Measurements from ENCODE around the gene ACAA1. TPM values are rescaled to one million over a fixed set of nuclear protein-coding genes. Genes with fewer than 3 reads are reported as not detected.
"Not testable (repeated sequence)": the region's sequence is repeated elsewhere in the genome, so short reads cannot be mapped to it uniquely, and the experiment has no call there.

The ACAA1 gene
- polyA plus RNA-seq, 1 donor from 2014 or later = 41.8 TPM

- H3K9me3 Mint-ChIP-seq, H3K27me3 Mint-ChIP-seq, H3K36me3 Mint-ChIP-seq, H3K27ac Mint-ChIP-seq: not testable (repeated sequence)
- Mint-ChIP-seq H3K4me1 (peaks cover 25 to 37% (median 36%) of the 10 kb centered on the region in 3 donors), H3K4me3 (peak overlapping the region in 2 of 4 donors; percentile 89 to 96)
Measured at GRCh38 chr3:38134517-38135143, 2.3 kb downstream of the ACAA1 start.

- H3K27me3 Mint-ChIP-seq = no peaks in the 10 kb centered on the region
- H3K27ac Mint-ChIP-seq = peak overlapping the region in 1 of 3 donors; percentile 0
- H3K9me3 Mint-ChIP-seq = no peaks in the 10 kb centered on the region
- H3K4me1 Mint-ChIP-seq = peaks cover 18 to 33% (median 30%) of the 10 kb centered on the region in 3 donors
- peak overlapping the region in 2 of 4 donors; percentile 10 to 42 for H3K4me3 Mint-ChIP-seq
- peaks cover 1% of the 10 kb centered on the region for H3K36me3 Mint-ChIP-seq
Measured at GRCh38 chr3:38133557-38134405, 3.1 kb downstream of the ACAA1 start.

- peaks cover 17 to 31% (median 27%) of the 10 kb centered on the region in 3 donors for H3K4me1 Mint-ChIP-seq
- H3K36me3 Mint-ChIP-seq = peaks cover 1% of the 10 kb centered on the region
- peak overlapping the region in 1 of 3 donors; percentile 85 for H3K27ac Mint-ChIP-seq
- peak overlapping the region in 2 of 4 donors; percentile 27 to 29 for H3K4me3 Mint-ChIP-seq
- H3K27me3 Mint-ChIP-seq = no peaks in the 10 kb centered on the region
- H3K9me3 Mint-ChIP-seq = no peaks in the 10 kb centered on the region
Measured at GRCh38 chr3:38133209-38133556, 3.7 kb downstream of the ACAA1 start.

- H3K36me3 Mint-ChIP-seq = peaks cover 1% of the 10 kb centered on the region
- peak overlapping the region in 1 of 4 donors; percentile 35 for H3K4me3 Mint-ChIP-seq
- H3K9me3 Mint-ChIP-seq = no peaks in the 10 kb centered on the region
- no peaks in the 10 kb centered on the region for H3K27me3 Mint-ChIP-seq
- peak overlapping the region in 2 of 3 donors; percentile 46 to 82 for H3K27ac Mint-ChIP-seq
- peaks cover 15 to 22% (median 20%) of the 10 kb centered on the region in 3 donors for H3K4me1 Mint-ChIP-seq
Measured at GRCh38 chr3:38131621-38132369, 5.1 kb downstream of the ACAA1 start.

- Mint-ChIP-seq H3K36me3 (peaks cover 1% of the 10 kb centered on the region), H3K4me1 (peaks cover 12 to 17% (median 13%) of the 10 kb centered on the region in 3 donors), H3K27ac (no peak overlapping the region), H3K9me3 (no peaks in the 10 kb centered on the region), H3K4me3 (peak overlapping the region in 1 of 4 donors; percentile 42), H3K27me3 (no peaks in the 10 kb centered on the region)
Measured at GRCh38 chr3:38130631-38131065, 6.3 kb downstream of the ACAA1 start.

GRCh38 chr3:38129058-38129457, 7.9 kb downstream of the ACAA1 start:
- H3K9me3 Mint-ChIP-seq = no peaks in the 10 kb centered on the region
- H3K27me3 Mint-ChIP-seq = no peaks in the 10 kb centered on the region
- no peak overlapping the region for H3K27ac Mint-ChIP-seq
- no peak overlapping the region for H3K4me3 Mint-ChIP-seq
- peaks cover 1% of the 10 kb centered on the region for H3K36me3 Mint-ChIP-seq
- H3K4me1 Mint-ChIP-seq = peaks cover 6 to 7% (median 6%) of the 10 kb centered on the region in 3 donors

- Mint-ChIP-seq H3K9me3 (no peaks in the 10 kb centered on the region), H3K27ac (peak overlapping the region in 1 of 3 donors; percentile 43), H3K4me1 (peaks cover 3 to 7% (median 6%) of the 10 kb centered on the region in 3 donors), H3K36me3 (peaks cover 3% of the 10 kb centered on the region), H3K4me3 (no peak overlapping the region), H3K27me3 (no peaks in the 10 kb centered on the region)
Measured at GRCh38 chr3:38128303-38128655, 8.6 kb downstream of the ACAA1 start.

- peaks cover 4% of the 10 kb centered on the region for H3K36me3 Mint-ChIP-seq
- H3K9me3 Mint-ChIP-seq = no peaks in the 10 kb centered on the region
- peak overlapping the region in 1 of 3 donors; percentile 43 for H3K27ac Mint-ChIP-seq
- H3K27me3 Mint-ChIP-seq = no peaks in the 10 kb centered on the region
- no peak overlapping the region for H3K4me3 Mint-ChIP-seq
- peaks cover 3 to 7% (median 6%) of the 10 kb centered on the region in 3 donors for H3K4me1 Mint-ChIP-seq
Measured at GRCh38 chr3:38127611-38128302, 9.2 kb downstream of the ACAA1 start.

- peaks cover 3 to 7% (median 3%) of the 10 kb centered on the region in 3 donors for H3K4me1 Mint-ChIP-seq
- H3K27me3 Mint-ChIP-seq = no peaks in the 10 kb centered on the region
- H3K36me3 Mint-ChIP-seq = peaks cover 7% of the 10 kb centered on the region
- no peak overlapping the region for H3K27ac Mint-ChIP-seq
- no peak overlapping the region for H3K4me3 Mint-ChIP-seq
- no peaks in the 10 kb centered on the region for H3K9me3 Mint-ChIP-seq
Measured at GRCh38 chr3:38126121-38126892, 10.6 kb downstream of the ACAA1 start.

GRCh38 chr3:38125305-38126120, 11.4 kb downstream of the ACAA1 start:
- no peaks in the 10 kb centered on the region for H3K27me3 Mint-ChIP-seq
- peaks cover 2 to 3% (median 2%) of the 10 kb centered on the region in 3 donors for H3K4me1 Mint-ChIP-seq
- peaks cover 7% of the 10 kb centered on the region for H3K36me3 Mint-ChIP-seq
- H3K4me3 Mint-ChIP-seq = no peak overlapping the region
- no peak overlapping the region for H3K27ac Mint-ChIP-seq
- no peaks in the 10 kb centered on the region for H3K9me3 Mint-ChIP-seq

- no peaks in the 10 kb centered on the region for H3K9me3 Mint-ChIP-seq
- H3K4me1 Mint-ChIP-seq = no peaks in the 10 kb centered on the region
- no peaks in the 10 kb centered on the region for H3K27me3 Mint-ChIP-seq
- H3K4me3 Mint-ChIP-seq = no peak overlapping the region
- no peak overlapping the region for H3K27ac Mint-ChIP-seq
- H3K36me3 Mint-ChIP-seq = peaks cover 7% of the 10 kb centered on the region
Measured at GRCh38 chr3:38124324-38125122, 12.4 kb downstream of the ACAA1 start.

GRCh38 chr3:38122712-38123290, 14.1 kb downstream of the ACAA1 start:
- no peaks in the 10 kb centered on the region for H3K27me3 Mint-ChIP-seq
- H3K36me3 Mint-ChIP-seq = peaks cover 9% of the 10 kb centered on the region
- H3K4me1 Mint-ChIP-seq = peaks cover 0 to 6% (median 0%) of the 10 kb centered on the region in 3 donors
- H3K4me3 Mint-ChIP-seq = no peak overlapping the region
- H3K27ac Mint-ChIP-seq = no peak overlapping the region
- no peaks in the 10 kb centered on the region for H3K9me3 Mint-ChIP-seq

Data from IgD-negative memory B cell (primary cell).